Ovary (tissue), 3 donors: ENCODE measurements around the gene SURF4.

ENCODE experiments used
- CTCF ChIP-seq, 3 donors: fragments of 450-650 bp in 2 of 3; fragments of 200-600 bp in 1 of 3; IDR thresholded peaks; one replicate each; pipeline versions ENCODE4 v1.5.1 to v1.8.0; 2016 to 2022; ENCODE audit warnings: antibody characterized with exemption in 3 of 3, mild to moderate bottlenecking in 1 of 3
- EP300 ChIP-seq: sonication (generic); formaldehyde crosslinking; IDR thresholded peaks from one replicate; pipeline ENCODE4 v1.6.1; 2017; ENCODE audit warnings: antibody characterized with exemption
- POLR2A ChIP-seq: fragments of 450-650 bp; IDR thresholded peaks from one replicate; pipeline ENCODE4 v1.6.1; 2017; ENCODE audit warnings: antibody characterized with exemption, mild to moderate bottlenecking, moderate library complexity
- donor health status: DM: no; HTN: no; CAD: no.

GRCh38 chr9:133390713-133391112 is 14.9 kb upstream of the SURF4 start:
- TF ChIP-seq CTCF (IDR thresholded peaks at IDR 0.05) (no peak), POLR2A (no peak), EP300 (no peak)
